NCI-H2171 treated with DMSO at 0.1 percent for 48 hours (cell line): ENCODE data around the gene IKZF1.

Source experiments
- DNase-seq: peaks from one replicate; lab custom pipeline; 2025; lab: John Stamatoyannopoulos, UW

IKZF1 gene

GRCh38 chr7:50304129-50304910 lies at the start of gene IKZF1:
Gene IKZF1 (plus strand): TSS chr7:50304716. CDS start chr7:50319062, 14,346 bp downstream.
- DNase-seq: no peak

GRCh38 chr7:50261593-50261992 lies 42.9 kb upstream of the IKZF1 start:
- no peak for DNase-seq

GRCh38 chr7:50262446-50262845 lies 42.1 kb upstream of the IKZF1 start:
- DNase-seq: no peak

GRCh38 chr7:50262916-50263690 lies 41.4 kb upstream of the IKZF1 start:
- DNase-seq: no peak

- DNase-seq: no peak
These were observed 39.6 kb upstream of the IKZF1 start for GRCh38 chr7:50264908-50265307.

GRCh38 chr7:50265968-50266634 lies 38.4 kb upstream of the IKZF1 start:
- no peak for DNase-seq

GRCh38 chr7:50266635-50267386 lies 37.7 kb upstream of the IKZF1 start:
- no peak for DNase-seq

- no peak for DNase-seq
These were observed 36.9 kb upstream of the IKZF1 start for GRCh38 chr7:50267525-50268041.

GRCh38 chr7:50268223-50268622 lies 36.3 kb upstream of the IKZF1 start:
- DNase-seq: no peak

GRCh38 chr7:50268990-50269389 lies 35.5 kb upstream of the IKZF1 start:
- DNase-seq: no peak

- no peak for DNase-seq
These were observed 33.9 kb upstream of the IKZF1 start for GRCh38 chr7:50270531-50271018.

GRCh38 chr7:50272808-50273207 lies 31.7 kb upstream of the IKZF1 start:
- DNase-seq: no peak

- DNase-seq: no peak
These were observed 31.2 kb upstream of the IKZF1 start for GRCh38 chr7:50273301-50273700.

GRCh38 chr7:50273870-50274269 lies 30.6 kb upstream of the IKZF1 start:
- DNase-seq: no peak

- DNase-seq: no peak
These were observed 30.2 kb upstream of the IKZF1 start for GRCh38 chr7:50274361-50274760.

- DNase-seq: no peak
These were observed 29.1 kb upstream of the IKZF1 start for GRCh38 chr7:50275430-50275829.

- DNase-seq: no peak
These were observed 28.0 kb upstream of the IKZF1 start for GRCh38 chr7:50276483-50276882.

- DNase-seq: no peak
These were observed 26.4 kb upstream of the IKZF1 start for GRCh38 chr7:50278120-50278519.

GRCh38 chr7:50281680-50282445 lies 22.7 kb upstream of the IKZF1 start:
- DNase-seq: no peak

- no peak for DNase-seq
These were observed 21.5 kb upstream of the IKZF1 start for GRCh38 chr7:50282813-50283605.
